PC-9 (cell line): Measurements from ENCODE around the gene CRYGN. TPM values are rescaled to one million over a fixed set of nuclear protein-coding genes. Genes with fewer than 3 reads are reported as not detected.

Source experiments
- BruUV-seq: library from RNA; stranded (reverse); fragments of 400-500 nt; replicated peaks from 2 replicates; lab custom pipeline; 2021; lab: Mats Ljungman, UMichigan
- CTCF ChIA-PET: fragments of 300-600 bp; sonication (Branson Sonifier 250); formaldehyde crosslinking; loops from one replicate; lab custom pipeline; 2022; ENCODE audit warnings: antibody characterized with exemption; lab: Charles Lee
- POLR2A ChIA-PET: fragments of 300-600 bp; sonication (Branson Sonifier 250); formaldehyde crosslinking; loops from one replicate; lab custom pipeline; 2022; ENCODE audit warnings: antibody characterized with exemption; ENCODE audit not compliant: unreplicated experiment; lab: Charles Lee
- DNase-seq, 2 experiments: peaks; one replicate each; pipeline versions ENCODE4 v3.0.0 to v3.0.0-alpha.2; 2015 to 2022; ENCODE audit warnings: mixed read lengths in 1 of 2
- H2AFZ ChIP-seq: fragments of 200-600 bp; sonication (generic); 2 replicates; pipeline ENCODE4 v1.8.1; 2017; ENCODE audit warnings: antibody characterized with exemption
- H3F3A ChIP-seq: fragments of 200-600 bp; sonication (generic); 2 replicates; pipeline ENCODE4 v1.8.1; 2017; ENCODE audit warnings: antibody characterized with exemption, mild to moderate bottlenecking, low read depth; ENCODE audit not compliant: insufficient read depth
- H3K27ac ChIP-seq: fragments of 200-600 bp; sonication (generic); 2 replicates; pipeline ENCODE4 v1.6.1; 2016; ENCODE audit warnings: mixed run types
- H3K27me3 ChIP-seq: fragments of 200-600 bp; sonication (generic); 2 replicates; pipeline ENCODE4 v1.6.1; 2016; ENCODE audit warnings: low read depth, mixed run types; ENCODE audit not compliant: insufficient read depth
- H3K36me3 ChIP-seq: fragments of 200-600 bp; sonication (generic); 2 replicates; pipeline ENCODE4 v1.6.1; 2016; ENCODE audit warnings: low read depth, mixed run types
- H3K4me1 ChIP-seq: fragments of 200-600 bp; sonication (generic); replicated peaks from 2 replicates; pipeline ENCODE4 v1.6.1; 2016; ENCODE audit warnings: mixed run types; ENCODE audit not compliant: insufficient read depth
- H3K4me2 ChIP-seq: fragments of 200-600 bp; sonication (generic); 2 replicates; pipeline ENCODE4 v1.6.1; 2017; ENCODE audit warnings: mixed run types
- H3K4me3 ChIP-seq: fragments of 200-600 bp; sonication (generic); 2 replicates; pipeline ENCODE4 v1.6.1; 2016; ENCODE audit warnings: mixed run types
- H3K79me2 ChIP-seq: fragments of 200-600 bp; sonication (generic); 2 replicates; pipeline ENCODE4 v1.6.1; 2017; ENCODE audit warnings: low read depth, mixed run types
- H3K9me2 ChIP-seq: fragments of 200-600 bp; sonication (generic); 2 replicates; pipeline ENCODE4 v1.8.1; 2017; ENCODE audit warnings: mild to moderate bottlenecking; ENCODE audit not compliant: insufficient read depth
- H3K9me3 ChIP-seq: fragments of 200-600 bp; sonication (generic); 2 replicates; pipeline ENCODE4 v1.8.1; 2016; ENCODE audit warnings: low read depth; ENCODE audit not compliant: insufficient read depth
- H4K20me1 ChIP-seq: fragments of 200-600 bp; sonication (generic); 2 replicates; pipeline ENCODE4 v1.8.1; 2017; ENCODE audit not compliant: insufficient read depth
- CTCF ChIP-seq: fragments of 200-600 bp; sonication (generic); conservative IDR thresholded peaks from 2 replicates; pipeline ENCODE4 v1.6.1; 2017; ENCODE audit warnings: mixed run types, antibody characterized with exemption, mild to moderate bottlenecking, moderate library complexity
- EZH2 ChIP-seq: fragments of 200-600 bp; sonication (generic); IDR thresholded peaks from 2 replicates; pipeline ENCODE4 v1.8.0; 2017; ENCODE audit warnings: antibody characterized with exemption, low read depth
- intact Hi-C: fragments of 100-400 bp; cut with micrococcal nuclease; formaldehyde crosslinking; loops from one replicate; pipeline ENCODE4 v1.10.0; 2022; ENCODE audit not compliant: unreplicated experiment
- total RNA-seq: library from RNA; stranded (reverse); gene quantifications from 2 replicates; pipeline ENCODE4 v1.2.3, GENCODE V29; 2021

Gene CRYGN
- total RNA-seq, 1 experiment from 2014 or later = 1.0 TPM

GRCh38 chr7:151406886-151407583 lies 32.9 kb downstream of the CRYGN start:
- Histone ChIP-seq H3F3A (0 out of 2 replicates have a peak, but pooled peaks cover 4% of the 10 kb centered on the region), H3K4me1 (peaks cover 22% of the 10 kb centered on the region), H3K36me3 (no peaks in the 10 kb centered on the region), H4K20me1 (no peaks in the 10 kb centered on the region), H3K27ac (no peak overlapping the region), H3K27me3 (peaks cover 6% of the 10 kb centered on the region; the same call in 1 of the 2 replicates), H3K4me3 (no peak overlapping the region), H3K9me3 (no peaks in the 10 kb centered on the region), H2AFZ (no peak overlapping the region), H3K4me2 (no peak overlapping the region), H3K79me2 (no peaks in the 10 kb centered on the region), H3K9me2 (no peaks in the 10 kb centered on the region)
- no peak for DNase-seq
- TF ChIP-seq EZH2 (no peak), CTCF (no peak)
- CTCF ChIA-PET = no interaction called here
- POLR2A ChIA-PET = no interaction called here
- no TSS peak for BruUV-seq
- intact Hi-C loops = no loop called here

- Histone ChIP-seq H3K9me3 (no peaks in the 10 kb centered on the region), H3K79me2 (no peaks in the 10 kb centered on the region), H3K9me2 (no peaks in the 10 kb centered on the region), H3F3A (0 out of 2 replicates have a peak, but pooled peaks cover 4% of the 10 kb centered on the region), H3K4me1 (peaks cover 22% of the 10 kb centered on the region), H3K4me2 (no peak overlapping the region), H3K4me3 (no peak overlapping the region), H3K27ac (no peak overlapping the region), H4K20me1 (no peaks in the 10 kb centered on the region), H2AFZ (no peak overlapping the region), H3K27me3 (no peaks in the 10 kb centered on the region), H3K36me3 (no peaks in the 10 kb centered on the region)
- TF ChIP-seq CTCF (no peak), EZH2 (no peak)
- ChIA-PET POLR2A (no interaction called here), CTCF (no interaction called here)
- BruUV-seq = no TSS peak
- intact Hi-C loops = no loop called here
- no peak for DNase-seq
Observed at GRCh38 chr7:151406051-151406875, 33.7 kb downstream of the CRYGN start.

GRCh38 chr7:151405588-151405987 lies 34.4 kb downstream of the CRYGN start:
- Histone ChIP-seq H2AFZ (no peak overlapping the region), H3K27ac (no peak overlapping the region), H3K27me3 (no peaks in the 10 kb centered on the region), H4K20me1 (no peaks in the 10 kb centered on the region), H3K4me2 (no peak overlapping the region), H3K36me3 (no peaks in the 10 kb centered on the region), H3K4me3 (no peak overlapping the region), H3K4me1 (peaks cover 22% of the 10 kb centered on the region), H3K9me2 (no peaks in the 10 kb centered on the region), H3K79me2 (no peaks in the 10 kb centered on the region), H3F3A (0 out of 2 replicates have a peak, but pooled peaks cover 4% of the 10 kb centered on the region), H3K9me3 (no peaks in the 10 kb centered on the region)
- TF ChIP-seq CTCF (no peak), EZH2 (no peak)
- POLR2A ChIA-PET = no interaction called here
- CTCF ChIA-PET = no interaction called here
- BruUV-seq = no TSS peak
- intact Hi-C loops = no loop called here
- DNase-seq = no peak
